GM10248 (cell line): ENCODE data around the gene ZNF462.
A peak's percentile ranks its signal among the peaks of the same experiment; 100 is the strongest.

ENCODE experiments used
- CTCF ChIA-PET: fragments of 300-600 bp; sonication (Branson Sonifier 250); formaldehyde crosslinking; extraction: SDS; loops from one replicate; lab custom pipeline; 2021; ENCODE audit warnings: antibody characterized with exemption; lab: Yijun Ruan, JAX
- POLR2A ChIA-PET: fragments of 350-650 bp; sonication (Branson Sonifier 250); formaldehyde crosslinking; extraction: SDS; loops from one replicate; lab custom pipeline; 2020; ENCODE audit warnings: antibody characterized with exemption; lab: Yijun Ruan, JAX
- DNase-seq: peaks from one replicate; pipeline ENCODE4 v3.0.0; 2012; ENCODE audit errors: extremely low spot score
- CTCF ChIP-seq: IDR thresholded peaks from 2 replicates; pipeline ENCODE4 v1.5.1; 2012; ENCODE audit warnings: mild to moderate bottlenecking, low read depth; ENCODE audit errors: extremely low read depth, missing control alignments, control extremely low read depth

Gene ZNF462

GRCh38 chr9:107043886-107044285 lies 180.9 kb downstream of the ZNF462 start:
- ChIA-PET POLR2A (no interaction called here), CTCF (no interaction called here)
- TF ChIP-seq CTCF, result no peak
- DNase-seq, result no peak

DNA sequence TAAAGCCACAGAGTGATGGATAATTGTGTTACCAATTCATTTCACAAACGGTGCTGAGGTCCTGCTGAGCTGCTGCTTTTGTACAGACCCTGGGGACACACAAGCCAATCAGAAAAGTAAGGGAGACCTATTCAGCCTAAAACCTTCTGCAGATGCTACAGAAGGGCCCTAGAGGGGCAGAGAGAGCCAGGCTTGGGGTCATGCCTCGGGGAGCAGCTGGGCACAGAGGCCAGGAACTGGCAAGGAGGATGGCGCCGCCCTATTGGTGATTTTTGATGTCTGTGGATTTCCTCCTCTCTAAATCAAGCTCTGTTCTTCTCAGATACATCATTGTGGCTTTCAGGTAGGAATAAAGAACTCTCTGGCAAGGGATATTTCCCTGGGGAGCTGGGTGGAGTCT lies 181.9 kb downstream of the ZNF462 start:
- DNase-seq, result no peak
- TF ChIP-seq CTCF, result peak; percentile 7
- ChIA-PET CTCF (interaction anchor here (1.2 kb wide), 1 partner anchor 16 kb away, joined by 3 read pairs; no protein-coding TSS in a partner anchor), POLR2A (no interaction called here)

DNA sequence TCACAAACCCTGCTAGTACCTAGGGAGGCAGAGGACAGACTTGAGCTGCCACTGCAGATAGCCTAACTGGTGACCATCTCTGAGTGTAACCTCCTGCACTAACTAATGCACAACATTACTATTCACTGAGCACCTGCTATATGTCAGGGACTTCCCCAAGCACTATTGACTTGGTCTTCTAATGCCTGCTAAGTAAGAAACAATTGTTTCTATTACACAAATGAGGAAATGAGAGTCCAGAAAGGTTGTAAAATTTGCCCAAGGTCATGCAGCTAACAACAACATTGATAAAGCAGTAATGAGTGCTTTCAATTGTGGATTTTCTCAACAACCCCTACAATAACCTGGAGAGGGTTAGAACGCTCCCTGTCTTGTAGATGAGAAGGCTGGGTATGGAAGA lies 183.7 kb downstream of the ZNF462 start:
- peak; percentile 48 for DNase-seq
- ChIA-PET CTCF (no interaction called here), POLR2A (no interaction called here)
- TF ChIP-seq CTCF, result no peak

GRCh38 chr9:107049046-107049802 lies 186.3 kb downstream of the ZNF462 start:
- no peak for TF ChIP-seq CTCF
- ChIA-PET POLR2A (no interaction called here), CTCF (interaction anchor here (1.0 kb wide), 1 partner anchor 292 kb away, joined by 3 read pairs; no protein-coding TSS in a partner anchor)
- DNase-seq, result no peak

DNA sequence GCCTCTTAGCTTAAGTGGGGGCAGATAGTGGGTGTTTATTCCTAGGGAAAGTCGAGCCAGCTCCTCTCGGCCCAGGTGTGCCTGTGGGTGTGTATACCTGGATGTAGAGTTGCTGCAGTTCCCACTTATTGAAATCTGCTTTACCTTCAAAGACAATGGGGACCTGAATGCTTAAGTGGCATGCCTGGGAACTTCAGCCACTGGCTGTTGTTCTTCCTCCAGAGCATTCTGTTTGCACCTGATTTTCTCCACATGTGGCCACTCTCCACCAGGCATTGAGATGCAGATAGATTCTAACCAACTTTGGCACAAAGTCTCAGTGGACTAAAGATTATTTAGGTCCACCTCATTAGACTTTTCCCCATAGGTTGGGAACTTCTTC lies 186.8 kb downstream of the ZNF462 start:
- TF ChIP-seq CTCF, result no peak
- no peak for DNase-seq
- CTCF ChIA-PET, result interaction anchor here (1.0 to 1.1 kb wide), 2 partner anchors 25 to 292 kb away, joined by 3 read pairs; no protein-coding TSS in a partner anchor
- POLR2A ChIA-PET, result no interaction called here

GRCh38 chr9:107051392-107051791 lies 188.4 kb downstream of the ZNF462 start:
- no peak for TF ChIP-seq CTCF
- no peak for DNase-seq
- ChIA-PET POLR2A (no interaction called here), CTCF (no interaction called here)
